Measurements from ENCODE around the gene NBPF1.

GRCh38 chr1:16628361-16629111, 15.2 kb upstream of the NBPF1 start:
- TF ChIP-seq EZH2phosphoT487 (IDR thresholded peaks at IDR 0.05) (no peak), EZH2 (IDR thresholded peaks at IDR 0.05) (no peak)
- TF ChIP-seq, protein P1, sequence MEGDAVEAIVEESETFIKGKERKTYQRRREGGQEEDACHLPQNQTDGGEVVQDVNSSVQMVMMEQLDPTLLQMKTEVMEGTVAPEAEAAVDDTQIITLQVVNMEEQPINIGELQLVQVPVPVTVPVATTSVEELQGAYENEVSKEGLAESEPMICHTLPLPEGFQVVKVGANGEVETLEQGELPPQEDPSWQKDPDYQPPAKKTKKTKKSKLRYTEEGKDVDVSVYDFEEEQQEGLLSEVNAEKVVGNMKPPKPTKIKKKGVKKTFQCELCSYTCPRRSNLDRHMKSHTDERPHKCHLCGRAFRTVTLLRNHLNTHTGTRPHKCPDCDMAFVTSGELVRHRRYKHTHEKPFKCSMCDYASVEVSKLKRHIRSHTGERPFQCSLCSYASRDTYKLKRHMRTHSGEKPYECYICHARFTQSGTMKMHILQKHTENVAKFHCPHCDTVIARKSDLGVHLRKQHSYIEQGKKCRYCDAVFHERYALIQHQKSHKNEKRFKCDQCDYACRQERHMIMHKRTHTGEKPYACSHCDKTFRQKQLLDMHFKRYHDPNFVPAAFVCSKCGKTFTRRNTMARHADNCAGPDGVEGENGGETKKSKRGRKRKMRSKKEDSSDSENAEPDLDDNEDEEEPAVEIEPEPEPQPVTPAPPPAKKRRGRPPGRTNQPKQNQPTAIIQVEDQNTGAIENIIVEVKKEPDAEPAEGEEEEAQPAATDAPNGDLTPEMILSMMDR (IDR thresholded peaks at IDR 0.05), result no peak

Data from neural progenitor cell (in vitro differentiated cells).